GM10248 (cell line): Measurements from ENCODE around the gene GRK4.

ENCODE experiments used
- CTCF ChIA-PET: fragments of 300-600 bp; sonication (Branson Sonifier 250); formaldehyde crosslinking; extraction: SDS; loops from one replicate; lab custom pipeline; 2021; ENCODE audit warnings: antibody characterized with exemption; lab: Yijun Ruan, JAX
- POLR2A ChIA-PET: fragments of 350-650 bp; sonication (Branson Sonifier 250); formaldehyde crosslinking; extraction: SDS; loops from one replicate; lab custom pipeline; 2020; ENCODE audit warnings: antibody characterized with exemption; lab: Yijun Ruan, JAX
- DNase-seq: peaks from one replicate; pipeline ENCODE4 v3.0.0; 2012; ENCODE audit errors: extremely low spot score
- CTCF ChIP-seq: IDR thresholded peaks from 2 replicates; pipeline ENCODE4 v1.5.1; 2012; ENCODE audit warnings: mild to moderate bottlenecking, low read depth; ENCODE audit errors: extremely low read depth, missing control alignments, control extremely low read depth

GRK4 gene

GRCh38 chr4:2927016-2927695 is 36.2 kb upstream of the GRK4 start:
- DNase-seq = no peak

GRCh38 chr4:2927696-2928075 is 35.7 kb upstream of the GRK4 start:
- POLR2A ChIA-PET = no interaction called here
- no peak for DNase-seq
- CTCF ChIA-PET = interaction anchor here (1.2 kb wide), 1 partner anchor 164 kb away, joined by 4 read pairs; no protein-coding TSS in a partner anchor
- TF ChIP-seq CTCF = no peak

More at GRCh38 chr4:2927016-2927695, 36.2 kb upstream of the GRK4 start:
- ChIA-PET POLR2A (no interaction called here), CTCF (no interaction called here)
- TF ChIP-seq CTCF = no peak

- no peak for TF ChIP-seq CTCF
- DNase-seq = no peak
- ChIA-PET POLR2A (interaction anchor here (0.5 kb wide), 1 partner anchor 109 kb away, joined by 3 read pairs; no protein-coding TSS in a partner anchor), CTCF (interaction anchor here (1.2 kb wide), 1 partner anchor 165 kb away, joined by 4 read pairs; no protein-coding TSS in a partner anchor)
These were observed 34.9 kb upstream of the GRK4 start for GRCh38 chr4:2928242-2929176.

GRCh38 chr4:2929469-2929868 is 33.9 kb upstream of the GRK4 start:
- CTCF ChIA-PET = no interaction called here
- POLR2A ChIA-PET = interaction anchor here (0.5 kb wide), 1 partner anchor 108 kb away, joined by 3 read pairs; no protein-coding TSS in a partner anchor
- TF ChIP-seq CTCF = no peak
- DNase-seq = no peak

GRCh38 chr4:2930135-2930757 is 33.1 kb upstream of the GRK4 start:
- CTCF ChIA-PET = no interaction called here
- TF ChIP-seq CTCF = no peak
- DNase-seq = no peak
- POLR2A ChIA-PET = no interaction called here
